Ovary (tissue), 3 donors: ENCODE data around the gene KRTAP10-12.

Experiments
- POLR2A ChIP-seq: fragments of 450-650 bp; IDR thresholded peaks from one replicate; pipeline ENCODE4 v1.6.1; 2017; ENCODE audit warnings: antibody characterized with exemption, mild to moderate bottlenecking, moderate library complexity
- TF ChIP-seq, protein P1 (sequence below), 3 donors: fragments of 450-650 bp in 2 of 3; fragments of 200-600 bp in 1 of 3; IDR thresholded peaks; one replicate each; pipeline versions ENCODE4 v1.5.1 to v1.8.0; 2016 to 2022; ENCODE audit warnings: antibody characterized with exemption in 3 of 3, mild to moderate bottlenecking in 1 of 3
- donor health status: DM: no; HTN: no; CAD: no.

GRCh38 chr21:44738621-44739020, 41.6 kb downstream of the KRTAP10-12 start:
- TF ChIP-seq, protein P1, sequence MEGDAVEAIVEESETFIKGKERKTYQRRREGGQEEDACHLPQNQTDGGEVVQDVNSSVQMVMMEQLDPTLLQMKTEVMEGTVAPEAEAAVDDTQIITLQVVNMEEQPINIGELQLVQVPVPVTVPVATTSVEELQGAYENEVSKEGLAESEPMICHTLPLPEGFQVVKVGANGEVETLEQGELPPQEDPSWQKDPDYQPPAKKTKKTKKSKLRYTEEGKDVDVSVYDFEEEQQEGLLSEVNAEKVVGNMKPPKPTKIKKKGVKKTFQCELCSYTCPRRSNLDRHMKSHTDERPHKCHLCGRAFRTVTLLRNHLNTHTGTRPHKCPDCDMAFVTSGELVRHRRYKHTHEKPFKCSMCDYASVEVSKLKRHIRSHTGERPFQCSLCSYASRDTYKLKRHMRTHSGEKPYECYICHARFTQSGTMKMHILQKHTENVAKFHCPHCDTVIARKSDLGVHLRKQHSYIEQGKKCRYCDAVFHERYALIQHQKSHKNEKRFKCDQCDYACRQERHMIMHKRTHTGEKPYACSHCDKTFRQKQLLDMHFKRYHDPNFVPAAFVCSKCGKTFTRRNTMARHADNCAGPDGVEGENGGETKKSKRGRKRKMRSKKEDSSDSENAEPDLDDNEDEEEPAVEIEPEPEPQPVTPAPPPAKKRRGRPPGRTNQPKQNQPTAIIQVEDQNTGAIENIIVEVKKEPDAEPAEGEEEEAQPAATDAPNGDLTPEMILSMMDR (IDR thresholded peaks at IDR 0.05): no peak
- TF ChIP-seq POLR2A: no peak
